ENCODE measurements around the gene TTLL7.

Gene TTLL7

GRCh38 chr1:83816836-83817235, 182.1 kb downstream of the TTLL7 start:
- no peak for DNase-seq (ENCODE audit: low spot score)

DNA sequence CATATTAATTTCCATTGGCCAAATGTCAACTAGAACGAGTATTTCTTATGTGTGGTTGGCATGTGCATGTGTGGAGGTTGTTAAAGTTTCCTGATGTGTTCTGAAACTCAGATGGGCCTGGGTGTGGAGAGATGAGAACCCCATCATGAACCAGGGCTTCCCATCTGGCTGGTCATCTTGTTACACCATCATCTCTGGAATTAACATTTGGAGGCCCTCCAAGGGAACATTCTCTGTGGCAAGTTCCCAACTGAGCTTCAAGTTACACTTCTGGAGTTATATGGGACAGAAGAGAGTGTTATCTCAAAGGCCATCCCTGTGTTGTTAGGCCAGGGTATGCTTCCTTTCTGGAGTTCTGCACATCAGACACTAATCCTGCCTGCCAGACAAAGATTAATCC, 183.6 kb downstream of the TTLL7 start:
- DNase-seq (ENCODE audit: low spot score): no peak

Data from hematopoietic multipotent progenitor cell treated with erythropoietin and hydrocortisone succinate and interleukin-3 and kit ligand, for 15 days (in vitro differentiated cells).